ENCODE data around the gene CORIN.
"Not testable (repeated sequence)": the region's sequence is repeated elsewhere in the genome, so short reads cannot be mapped to it uniquely, and the experiment has no call there.

GRCh38 chr4:47706352-47706751 is 131.5 kb downstream of the CORIN start:
- not testable (repeated sequence) for TF ChIP-seq EZH2 (IDR thresholded peaks at IDR 0.05; ENCODE audit: low read depth, unreplicated experiment); CTCF (conservative IDR thresholded peaks at IDR 0.05; ENCODE audit: low read depth in 2 of 2)

Data from GM23338 (cell line).